GM12801 (cell line): ENCODE data around the gene SMPD2.

Experiments used
- TF ChIP-seq, protein P1 (sequence below): IDR thresholded peaks from one replicate; pipeline ENCODE4 v1.5.1; 2011; ENCODE audit warnings: control low read depth; ENCODE audit not compliant: insufficient read length; ENCODE audit errors: extremely low read depth

Gene SMPD2

DNA sequence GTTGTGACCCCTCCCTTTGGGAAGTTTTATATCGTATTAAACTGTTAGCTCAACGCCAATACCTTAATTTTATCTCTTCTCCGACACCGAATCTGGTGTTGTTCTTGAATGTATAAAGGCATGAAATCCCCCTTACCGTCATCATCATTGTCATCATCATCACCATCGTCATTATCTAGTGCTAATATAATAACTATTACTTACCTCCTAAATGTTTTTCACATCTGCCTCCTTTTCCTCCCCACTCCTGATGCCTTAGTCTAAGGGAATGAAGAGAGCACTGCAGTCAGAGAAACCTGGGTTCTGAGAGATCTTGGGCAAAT, 43.2 kb downstream of the SMPD2 start:
- TF ChIP-seq, protein P1, sequence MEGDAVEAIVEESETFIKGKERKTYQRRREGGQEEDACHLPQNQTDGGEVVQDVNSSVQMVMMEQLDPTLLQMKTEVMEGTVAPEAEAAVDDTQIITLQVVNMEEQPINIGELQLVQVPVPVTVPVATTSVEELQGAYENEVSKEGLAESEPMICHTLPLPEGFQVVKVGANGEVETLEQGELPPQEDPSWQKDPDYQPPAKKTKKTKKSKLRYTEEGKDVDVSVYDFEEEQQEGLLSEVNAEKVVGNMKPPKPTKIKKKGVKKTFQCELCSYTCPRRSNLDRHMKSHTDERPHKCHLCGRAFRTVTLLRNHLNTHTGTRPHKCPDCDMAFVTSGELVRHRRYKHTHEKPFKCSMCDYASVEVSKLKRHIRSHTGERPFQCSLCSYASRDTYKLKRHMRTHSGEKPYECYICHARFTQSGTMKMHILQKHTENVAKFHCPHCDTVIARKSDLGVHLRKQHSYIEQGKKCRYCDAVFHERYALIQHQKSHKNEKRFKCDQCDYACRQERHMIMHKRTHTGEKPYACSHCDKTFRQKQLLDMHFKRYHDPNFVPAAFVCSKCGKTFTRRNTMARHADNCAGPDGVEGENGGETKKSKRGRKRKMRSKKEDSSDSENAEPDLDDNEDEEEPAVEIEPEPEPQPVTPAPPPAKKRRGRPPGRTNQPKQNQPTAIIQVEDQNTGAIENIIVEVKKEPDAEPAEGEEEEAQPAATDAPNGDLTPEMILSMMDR: no peak

DNA sequence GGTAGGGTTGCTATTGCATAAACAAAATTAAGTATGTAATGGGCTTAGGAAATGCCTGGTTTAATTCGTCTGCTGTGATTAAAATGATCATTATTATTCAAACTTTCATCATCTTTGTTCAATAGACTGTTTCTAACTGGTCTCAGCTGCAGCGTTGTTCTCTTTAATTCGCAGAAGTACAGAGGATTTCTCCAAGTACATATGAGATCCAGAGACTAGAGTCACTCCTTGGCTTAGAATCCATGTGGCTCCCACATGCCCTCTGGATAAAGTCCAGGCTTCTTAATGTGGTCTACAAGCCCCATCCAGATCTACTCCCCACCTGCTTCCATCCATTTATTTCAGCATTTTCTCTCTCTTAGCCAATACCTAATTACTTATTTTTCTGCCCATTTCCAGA, 43.6 kb downstream of the SMPD2 start:
- TF ChIP-seq, protein P1: no peak

- TF ChIP-seq, protein P1: no peak
Measured at GRCh38 chr6:109485266-109485935, 44.9 kb downstream of the SMPD2 start.

DNA sequence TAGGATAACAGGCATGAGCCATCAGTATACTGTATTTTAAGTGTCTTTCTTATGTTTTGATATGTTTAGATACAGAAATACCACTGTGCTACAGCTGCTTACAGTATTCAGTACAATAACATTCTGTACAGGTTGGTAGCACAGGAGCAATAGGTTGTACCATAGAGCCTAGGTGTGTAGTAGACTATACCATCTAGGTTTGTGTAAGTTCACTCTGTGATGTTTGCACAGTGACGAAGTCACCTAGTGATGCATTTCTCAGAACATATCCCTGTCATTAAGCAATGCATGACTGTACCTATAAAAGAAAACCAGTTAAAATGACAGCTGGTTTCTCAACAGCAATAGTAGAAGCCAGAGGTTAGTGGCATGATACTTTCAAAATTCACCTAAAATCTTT, 45.5 kb downstream of the SMPD2 start:
- TF ChIP-seq, protein P1: no peak

- TF ChIP-seq, protein P1: no peak
Measured at GRCh38 chr6:109488001-109488400, 47.5 kb downstream of the SMPD2 start.

GRCh38 chr6:109490713-109491112, 50.2 kb downstream of the SMPD2 start:
- TF ChIP-seq, protein P1: no peak

DNA sequence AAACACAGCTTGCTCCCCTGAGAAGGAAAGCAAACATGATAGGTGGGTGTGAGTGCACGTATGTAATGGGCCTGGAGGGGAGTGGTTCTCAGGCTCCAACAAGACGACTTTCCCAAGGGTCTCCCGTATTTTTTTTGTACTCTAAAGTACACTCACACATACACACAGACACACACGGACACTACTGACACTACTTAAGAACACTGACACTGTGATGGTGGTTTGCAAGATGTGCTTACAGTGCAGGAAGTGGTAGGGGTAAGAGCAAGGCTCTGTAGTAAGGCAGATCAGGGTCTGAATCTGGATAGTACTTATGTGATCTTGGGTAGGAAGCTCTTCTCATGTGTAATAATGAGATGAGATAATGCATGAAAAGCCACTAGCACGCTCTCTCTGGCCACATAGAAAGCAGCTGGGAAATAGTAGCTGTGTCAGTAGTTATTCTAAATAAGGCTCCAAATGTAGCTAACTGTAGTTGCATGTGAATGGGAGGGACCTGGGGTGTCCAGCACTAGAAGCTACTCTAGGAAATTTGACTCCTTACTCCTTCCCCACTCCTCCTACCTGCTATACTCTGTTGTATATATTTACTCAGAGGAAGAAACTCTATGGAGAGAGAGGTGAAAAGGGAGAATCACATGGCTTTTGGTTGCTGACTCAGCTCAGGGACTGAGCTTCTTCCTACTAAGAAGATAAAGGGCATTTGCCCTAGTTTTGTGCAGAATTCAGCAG, 50.8 kb downstream of the SMPD2 start:
- TF ChIP-seq, protein P1: no peak
